ENCODE results near the gene URB2. TPM values are rescaled to one million over a fixed set of nuclear protein-coding genes. Genes with fewer than 3 reads are reported as not detected.

Gene URB2
- total RNA-seq, 1 experiment from 2014 or later, result 19.7 TPM

DNA sequence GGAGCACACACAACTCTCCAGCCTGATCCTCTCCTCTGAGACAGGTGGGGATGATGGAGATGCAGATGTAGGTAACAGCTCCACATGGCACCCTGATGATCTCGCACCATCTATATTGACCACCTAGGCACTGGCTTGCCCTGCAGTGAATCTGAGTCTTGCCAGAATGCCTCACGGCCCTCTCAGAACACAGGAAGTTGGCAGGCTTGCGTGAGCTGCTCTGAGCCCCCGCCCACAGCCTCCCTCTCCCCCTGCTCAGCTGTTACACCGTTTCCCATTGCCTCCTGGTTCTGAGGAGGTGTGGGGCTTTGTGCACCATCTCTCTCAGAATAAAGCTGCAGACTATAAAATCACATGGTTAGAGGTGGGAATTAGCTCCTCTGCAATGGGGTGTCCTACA lies 48.0 kb downstream of the URB2 start:
- no peaks in the 10 kb centered on the region for H3K9me3 Mint-ChIP-seq (ENCODE audit: unreplicated experiment)
- no peaks in the 10 kb centered on the region for H3K27me3 Mint-ChIP-seq (ENCODE audit: insufficient read depth, unreplicated experiment)
- Histone ChIP-seq H3K4me1 (no peaks in the 10 kb centered on the region), H3K36me3 (ENCODE audit: control insufficient read depth, insufficient read depth, low read length) (no peaks in the 10 kb centered on the region), H3K9me3 (no peaks in the 10 kb centered on the region), H3K4me3 (ENCODE audit: low read depth, low read length) (no peak overlapping the region), H3K27me3 (replicated peaks; ENCODE audit: control insufficient read depth, insufficient read depth, low read length) (no peaks in the 10 kb centered on the region)
- ChIA-PET POLR2A (no interaction called here), CTCF (no interaction called here)
- no TSS peak for BruUV-seq (replicated peaks)
- DNase-seq, result no peak
- H3K4me1 Mint-ChIP-seq (ENCODE audit: low read depth, unreplicated experiment), result no peaks in the 10 kb centered on the region
- no peaks in the 10 kb centered on the region for H3K36me3 Mint-ChIP-seq (ENCODE audit: insufficient read depth, unreplicated experiment)
- no peak overlapping the region for H3K4me3 Mint-ChIP-seq (ENCODE audit: unreplicated experiment)
- H3K27ac Mint-ChIP-seq (ENCODE audit: unreplicated experiment), result no peak overlapping the region
- intact Hi-C loops (cut with micrococcal nuclease; ENCODE audit: unreplicated experiment), result no loop called here
- TF ChIP-seq, protein P1, sequence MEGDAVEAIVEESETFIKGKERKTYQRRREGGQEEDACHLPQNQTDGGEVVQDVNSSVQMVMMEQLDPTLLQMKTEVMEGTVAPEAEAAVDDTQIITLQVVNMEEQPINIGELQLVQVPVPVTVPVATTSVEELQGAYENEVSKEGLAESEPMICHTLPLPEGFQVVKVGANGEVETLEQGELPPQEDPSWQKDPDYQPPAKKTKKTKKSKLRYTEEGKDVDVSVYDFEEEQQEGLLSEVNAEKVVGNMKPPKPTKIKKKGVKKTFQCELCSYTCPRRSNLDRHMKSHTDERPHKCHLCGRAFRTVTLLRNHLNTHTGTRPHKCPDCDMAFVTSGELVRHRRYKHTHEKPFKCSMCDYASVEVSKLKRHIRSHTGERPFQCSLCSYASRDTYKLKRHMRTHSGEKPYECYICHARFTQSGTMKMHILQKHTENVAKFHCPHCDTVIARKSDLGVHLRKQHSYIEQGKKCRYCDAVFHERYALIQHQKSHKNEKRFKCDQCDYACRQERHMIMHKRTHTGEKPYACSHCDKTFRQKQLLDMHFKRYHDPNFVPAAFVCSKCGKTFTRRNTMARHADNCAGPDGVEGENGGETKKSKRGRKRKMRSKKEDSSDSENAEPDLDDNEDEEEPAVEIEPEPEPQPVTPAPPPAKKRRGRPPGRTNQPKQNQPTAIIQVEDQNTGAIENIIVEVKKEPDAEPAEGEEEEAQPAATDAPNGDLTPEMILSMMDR (IDR thresholded peaks at IDR 0.05; ENCODE audit: insufficient read depth in 1 of 2, low read depth in 1 of 2, low read length in 1 of 2, severe bottlenecking in 1 of 2, unreplicated experiment in 1 of 2), result no peak

DNA sequence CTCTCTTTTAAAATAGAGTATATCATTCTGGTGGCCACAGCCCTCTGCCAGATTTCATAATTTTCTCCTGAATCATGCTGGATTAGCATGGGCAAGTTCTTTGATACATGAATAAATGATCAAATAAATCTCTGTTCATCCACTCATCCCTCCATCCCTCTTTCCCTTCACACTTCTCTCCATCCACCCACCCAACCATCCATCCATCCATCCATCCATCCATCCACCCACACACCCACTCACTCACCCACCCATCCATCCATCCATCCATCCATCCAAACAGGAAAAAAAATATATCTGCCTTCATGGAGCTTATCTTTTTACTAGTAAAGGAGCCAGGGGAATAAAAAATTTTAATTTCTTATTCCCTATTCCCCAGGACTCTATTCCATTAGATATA lies 49.3 kb downstream of the URB2 start:
- DNase-seq, result no peak
- no peaks in the 10 kb centered on the region for H3K36me3 ChIP-seq (ENCODE audit: control insufficient read depth, insufficient read depth, low read length)
- no peaks in the 10 kb centered on the region for H3K4me1 Mint-ChIP-seq (ENCODE audit: low read depth, unreplicated experiment)
- no peaks in the 10 kb centered on the region for H3K9me3 ChIP-seq
- ChIA-PET CTCF (no interaction called here), POLR2A (interaction anchor here (0.6 kb wide), 1 partner anchor 118 kb away, joined by 4 read pairs; no protein-coding TSS in a partner anchor)
- BruUV-seq (replicated peaks), result no TSS peak
- no peak overlapping the region for H3K4me3 ChIP-seq (ENCODE audit: low read depth, low read length)
- H3K27me3 Mint-ChIP-seq (ENCODE audit: insufficient read depth, unreplicated experiment), result no peaks in the 10 kb centered on the region
- H3K4me1 ChIP-seq, result no peaks in the 10 kb centered on the region
- no peaks in the 10 kb centered on the region for H3K27me3 ChIP-seq (replicated peaks; ENCODE audit: control insufficient read depth, insufficient read depth, low read length)
- intact Hi-C loops (cut with micrococcal nuclease; ENCODE audit: unreplicated experiment), result no loop called here
- H3K36me3 Mint-ChIP-seq (ENCODE audit: insufficient read depth, unreplicated experiment), result no peaks in the 10 kb centered on the region
- no peak overlapping the region for H3K4me3 Mint-ChIP-seq (ENCODE audit: unreplicated experiment)
- no peaks in the 10 kb centered on the region for H3K9me3 Mint-ChIP-seq (ENCODE audit: unreplicated experiment)
- TF ChIP-seq, protein P1 (IDR thresholded peaks at IDR 0.05; ENCODE audit: insufficient read depth in 1 of 2, low read depth in 1 of 2, low read length in 1 of 2, severe bottlenecking in 1 of 2, unreplicated experiment in 1 of 2), result no peak
- no peak overlapping the region for H3K27ac Mint-ChIP-seq (ENCODE audit: unreplicated experiment)

DNA sequence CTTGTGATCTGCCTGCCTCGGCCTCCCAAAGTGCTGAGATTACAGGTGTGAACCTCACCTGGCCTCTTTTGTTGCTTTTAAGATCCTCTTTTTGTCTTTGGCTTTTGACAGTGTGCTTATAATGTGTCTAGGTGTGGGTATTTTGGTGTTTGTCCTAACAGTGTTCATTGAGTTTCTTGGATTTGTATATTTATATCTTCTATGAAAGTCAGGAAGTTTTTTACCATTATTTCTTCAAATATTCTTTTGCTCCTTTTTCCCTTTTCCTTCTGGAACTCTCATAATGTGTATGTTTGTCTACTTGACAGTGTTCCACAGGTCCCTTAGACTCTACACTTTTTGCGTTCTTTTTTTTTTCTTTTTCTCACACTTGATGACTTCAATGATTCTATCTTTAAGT lies 59.1 kb downstream of the URB2 start:
- no peaks in the 10 kb centered on the region for H3K4me1 Mint-ChIP-seq (ENCODE audit: low read depth, unreplicated experiment)
- intact Hi-C loops (cut with micrococcal nuclease; ENCODE audit: unreplicated experiment), result loop anchor here (1.0 kb wide), 1 partner anchor 9 kb away; no protein-coding TSS in a partner anchor
- Histone ChIP-seq H3K36me3 (ENCODE audit: control insufficient read depth, insufficient read depth, low read length) (no peaks in the 10 kb centered on the region), H3K4me3 (ENCODE audit: low read depth, low read length) (no peak overlapping the region), H3K9me3 (peaks cover 5% of the 10 kb centered on the region; the same call in 1 of the 2 replicates), H3K4me1 (no peaks in the 10 kb centered on the region), H3K27me3 (replicated peaks; ENCODE audit: control insufficient read depth, insufficient read depth, low read length) (no peaks in the 10 kb centered on the region)
- TF ChIP-seq, protein P1 (IDR thresholded peaks at IDR 0.05; ENCODE audit: insufficient read depth in 1 of 2, low read depth in 1 of 2, low read length in 1 of 2, severe bottlenecking in 1 of 2, unreplicated experiment in 1 of 2), result no peak
- BruUV-seq (replicated peaks), result no TSS peak
- POLR2A ChIA-PET, result no interaction called here
- H3K9me3 Mint-ChIP-seq (ENCODE audit: unreplicated experiment), result peaks cover 38% of the 10 kb centered on the region
- H3K27ac Mint-ChIP-seq (ENCODE audit: unreplicated experiment), result no peak overlapping the region
- H3K27me3 Mint-ChIP-seq (ENCODE audit: insufficient read depth, unreplicated experiment), result peaks cover 3% of the 10 kb centered on the region
- no peak overlapping the region for H3K4me3 Mint-ChIP-seq (ENCODE audit: unreplicated experiment)
- DNase-seq, result no peak
- CTCF ChIA-PET, result no interaction called here
- H3K36me3 Mint-ChIP-seq (ENCODE audit: insufficient read depth, unreplicated experiment), result no peaks in the 10 kb centered on the region
